Left hindlimb (tissue), 1 donor: Measurements from ENCODE around the gene C21orf58.
"Not testable (repeated sequence)": the region's sequence is repeated elsewhere in the genome, so short reads cannot be mapped to it uniquely, and the experiment has no call there.

Experiments
- DNase-seq: peaks from one replicate; pipeline ENCODE4 v3.0.0-alpha.2; 2018

The C21orf58 gene

DNA sequence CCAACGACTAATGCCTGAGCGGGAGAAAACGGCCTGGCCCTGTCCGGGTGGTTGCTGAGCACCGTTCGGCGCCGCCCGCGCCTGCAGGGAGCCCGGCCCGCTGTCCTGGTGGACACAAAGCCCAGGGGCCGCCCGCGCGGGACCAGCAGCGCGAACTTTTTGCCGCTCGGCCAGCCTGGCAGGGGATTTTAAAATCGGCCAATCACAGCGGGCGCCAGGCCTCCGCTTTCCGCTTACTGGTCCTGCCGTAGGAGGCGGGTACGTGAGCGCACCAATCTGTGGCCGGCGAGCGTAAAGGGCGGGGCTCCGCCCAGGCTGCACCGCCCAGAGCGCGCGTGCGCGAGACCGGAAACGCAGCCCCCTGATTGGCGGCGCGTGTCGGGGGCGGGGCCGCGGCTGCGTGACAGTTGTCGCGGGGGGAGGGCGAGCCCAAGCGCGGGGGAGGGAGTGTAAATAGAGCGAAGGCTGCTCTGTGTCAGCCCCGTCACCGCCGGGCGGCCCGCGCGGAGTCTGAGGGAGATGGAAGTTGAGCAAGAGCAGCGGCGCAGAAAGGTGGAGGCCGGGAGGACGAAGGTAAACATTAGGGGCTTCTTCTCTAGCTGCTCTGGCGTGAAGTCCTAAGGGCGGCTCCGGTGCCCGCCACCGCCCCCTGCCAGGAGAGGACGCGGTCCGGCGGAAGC lies at the start of gene C21orf58, which contains the start of gene PCNT:
C21orf58 (minus strand) TSS at position 161 of the 680 bp plus-strand sequence. CDS start 1,132 bp downstream, outside the sequence.
PCNT (plus strand) TSS at position 447 of the 680 bp plus-strand sequence; CDS start at position 520, 73 bp downstream.
- DNase-seq = peak; percentile 98

GRCh38 chr21:46372947-46373346 lies 49.3 kb upstream of the C21orf58 start:
- not testable (repeated sequence) for DNase-seq

DNA sequence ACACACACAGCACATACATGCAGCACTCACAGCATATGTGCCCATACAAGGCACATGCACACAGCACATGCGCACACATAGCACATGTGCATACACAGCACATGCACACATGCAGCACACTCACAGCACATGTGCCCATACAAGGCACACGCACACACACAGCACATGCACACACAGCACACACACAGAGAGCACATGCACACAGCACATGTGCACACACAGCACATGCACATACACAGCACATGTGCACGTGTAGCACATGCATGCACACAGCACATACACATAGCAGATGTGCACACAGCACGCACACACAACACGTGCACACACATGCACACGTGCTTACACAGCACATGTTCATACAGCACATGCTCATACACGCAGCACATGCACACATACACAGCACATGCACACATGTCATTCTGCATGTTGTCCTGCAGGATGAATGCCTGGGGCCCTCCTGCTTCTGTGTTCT lies 48.4 kb upstream of the C21orf58 start:
- DNase-seq = no peak

DNA sequence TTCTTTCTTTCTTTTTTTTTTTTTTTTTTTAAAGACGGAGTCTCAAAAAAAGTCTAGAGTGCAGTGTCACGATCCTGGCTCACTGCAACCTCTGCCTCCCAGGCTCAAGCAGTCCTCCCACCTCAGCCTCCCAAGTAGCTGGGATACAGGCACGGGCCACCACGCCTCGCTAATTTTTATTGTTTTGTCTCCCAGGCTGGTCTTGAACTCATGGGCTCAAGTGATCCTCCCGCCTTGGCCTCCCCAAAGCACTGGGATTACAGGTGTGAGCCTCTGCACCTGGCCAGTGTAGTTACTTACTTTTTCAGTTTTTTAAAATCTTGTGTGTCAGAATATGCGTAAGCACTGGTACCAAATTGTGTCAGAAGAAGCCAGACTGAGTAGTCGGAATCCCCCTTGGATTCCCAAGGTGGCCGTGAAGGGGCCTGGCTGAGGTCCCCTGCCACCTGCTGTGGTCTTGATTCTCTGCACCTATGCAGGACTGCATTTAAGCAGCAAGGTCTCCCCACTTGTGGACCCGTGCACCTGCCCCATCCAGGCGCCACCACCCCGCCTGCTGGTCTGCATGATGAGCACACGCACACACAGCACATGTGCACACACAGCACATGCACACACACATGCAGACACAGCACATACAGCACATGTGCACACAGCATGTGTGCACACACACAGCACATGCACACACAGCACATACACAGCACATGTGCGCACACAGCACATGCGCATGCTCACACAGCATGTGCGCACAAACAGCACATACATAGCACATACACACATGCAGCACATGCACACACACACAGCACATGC lies 47.7 kb upstream of the C21orf58 start:
- no peak for DNase-seq

GRCh38 chr21:46369520-46370235 lies 46.0 kb upstream of the C21orf58 start:
- DNase-seq = no peak

GRCh38 chr21:46368533-46369285 lies 45.0 kb upstream of the C21orf58 start:
- DNase-seq = no peak

DNA sequence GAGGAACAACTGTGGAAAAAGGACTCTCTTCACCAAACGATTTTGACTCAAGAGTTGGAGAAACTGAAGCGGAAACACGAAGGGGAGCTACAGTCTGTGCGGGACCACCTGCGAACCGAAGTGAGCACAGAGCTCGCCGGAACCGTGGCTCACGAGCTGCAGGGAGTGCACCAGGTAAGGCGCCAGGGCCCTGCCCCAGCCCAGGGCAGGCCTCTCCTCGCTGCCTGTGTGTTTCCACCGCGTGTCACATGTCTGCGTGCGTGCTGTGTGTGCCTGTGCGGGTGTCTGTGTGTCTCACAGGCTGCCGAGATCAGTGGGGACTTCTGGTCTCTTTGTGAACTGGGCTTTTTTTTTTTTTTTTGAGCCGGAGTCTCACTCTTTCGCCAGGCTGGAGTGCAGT lies 43.3 kb upstream of the C21orf58 start:
- no peak for DNase-seq

- no peak for DNase-seq
Measured at GRCh38 chr21:46366561-46366960, 42.9 kb upstream of the C21orf58 start.

- DNase-seq = no peak
Measured at GRCh38 chr21:46366091-46366490, 42.4 kb upstream of the C21orf58 start.

- DNase-seq = no peak
Measured at GRCh38 chr21:46363698-46364097, 40.0 kb upstream of the C21orf58 start.

- DNase-seq = no peak
Measured at GRCh38 chr21:46362946-46363345, 39.3 kb upstream of the C21orf58 start.

GRCh38 chr21:46361935-46362334 lies 38.3 kb upstream of the C21orf58 start:
- no peak for DNase-seq

- no peak for DNase-seq
Measured at GRCh38 chr21:46361176-46361575, 37.5 kb upstream of the C21orf58 start.

DNA sequence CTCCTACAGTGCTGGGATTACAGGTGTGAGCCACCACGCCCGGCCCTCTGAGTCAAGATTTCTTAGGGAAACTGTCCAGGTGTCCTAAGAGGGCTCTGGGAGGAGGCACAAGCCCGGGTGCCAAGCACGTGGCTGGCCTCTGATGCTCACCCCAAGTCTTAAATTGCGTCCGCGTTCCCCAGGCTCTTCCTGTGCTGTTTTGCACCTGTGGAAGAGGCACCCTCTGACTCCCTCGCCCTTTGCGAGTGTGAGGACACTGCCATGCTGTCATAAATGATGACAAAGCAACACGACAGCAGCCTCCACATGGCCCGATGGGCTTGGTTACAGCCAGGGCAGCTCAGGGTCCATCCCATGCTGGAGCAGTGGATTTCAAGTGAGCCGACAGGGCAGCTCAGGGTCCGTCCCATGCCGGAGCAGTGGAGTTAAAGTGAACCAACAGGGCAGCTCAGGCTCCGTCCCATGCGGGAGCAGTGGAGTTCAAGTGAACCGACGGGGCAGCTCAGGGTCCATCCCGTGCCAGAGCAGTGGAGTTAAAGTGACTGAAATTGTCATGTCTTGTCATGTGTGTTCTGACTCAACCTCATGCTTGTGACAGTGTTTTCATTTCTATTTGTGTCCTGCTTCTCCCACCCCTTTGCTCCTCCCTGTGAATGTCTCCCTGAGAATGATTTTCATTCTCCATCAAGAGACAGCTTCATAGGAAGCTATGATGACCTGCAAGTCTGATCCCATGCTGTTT lies 34.2 kb upstream of the C21orf58 start:
- no peak for DNase-seq

- no peak for DNase-seq
Measured at GRCh38 chr21:46357335-46357604, 33.6 kb upstream of the C21orf58 start.

DNA sequence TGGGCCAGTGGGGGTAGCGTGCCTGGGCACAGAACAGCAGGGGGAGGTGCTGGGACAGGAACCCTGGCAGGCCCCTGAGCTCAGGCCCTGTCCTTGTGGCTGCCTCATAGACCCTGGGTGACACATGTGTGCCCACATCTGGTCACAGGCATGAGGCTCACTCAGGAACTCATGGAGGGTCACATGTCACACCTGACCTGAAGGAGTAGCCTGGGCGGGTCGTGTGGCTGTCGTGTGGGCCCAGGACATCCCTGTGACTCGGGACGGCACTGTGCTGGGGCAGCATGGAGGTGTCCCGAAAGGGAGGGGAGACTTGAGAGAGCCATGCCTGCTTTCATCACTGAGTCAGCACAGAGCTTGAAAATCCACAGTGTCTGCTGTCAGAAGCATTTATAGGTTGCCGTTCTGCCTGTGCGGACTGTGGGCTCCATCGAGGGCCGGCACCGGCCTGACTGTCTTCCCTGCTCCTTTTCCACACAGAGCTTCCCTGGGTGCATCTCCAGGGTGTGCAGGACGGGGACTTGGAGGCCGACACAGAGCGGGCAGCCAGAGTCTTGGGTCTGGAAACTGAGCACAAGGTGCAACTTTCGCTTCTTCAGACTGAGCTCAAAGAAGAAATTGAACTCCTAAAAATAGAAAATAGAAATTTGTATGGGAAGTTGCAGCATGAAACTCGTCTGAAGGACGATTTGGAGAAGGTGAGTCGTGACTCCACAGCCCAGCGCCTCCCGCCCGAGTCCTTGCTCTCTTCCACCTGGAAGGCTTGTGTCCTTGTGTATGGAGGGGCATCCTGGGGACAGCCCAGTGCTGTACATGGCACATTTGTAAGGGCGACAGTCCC lies 33.0 kb upstream of the C21orf58 start:
- no peak for DNase-seq

GRCh38 chr21:46356005-46356338 lies 32.3 kb upstream of the C21orf58 start:
- DNase-seq = no peak

- no peak for DNase-seq
Measured at GRCh38 chr21:46355161-46356004, 31.7 kb upstream of the C21orf58 start.

- DNase-seq = no peak
Measured at GRCh38 chr21:46354518-46354917, 30.8 kb upstream of the C21orf58 start.

DNA sequence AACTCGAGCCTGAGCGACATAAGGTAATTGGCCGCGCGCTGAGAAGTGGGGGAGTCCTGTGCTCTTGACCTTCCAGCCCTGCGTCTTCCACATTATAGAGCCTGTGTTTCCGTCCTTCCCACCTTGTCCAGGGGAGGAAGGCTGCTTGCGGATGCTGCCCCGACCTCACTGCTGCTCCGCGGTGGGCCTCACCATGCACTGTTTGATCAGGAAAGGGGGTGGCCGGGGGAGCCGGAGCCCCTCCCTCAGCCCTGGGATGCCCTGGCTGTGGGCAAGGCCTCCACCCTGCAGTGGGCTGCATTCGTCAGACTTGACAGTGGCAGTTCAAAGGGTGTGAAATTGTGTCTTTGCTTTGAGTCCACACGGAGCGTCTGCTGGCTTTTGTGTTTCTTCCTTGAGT lies 30.4 kb upstream of the C21orf58 start:
- no peak for DNase-seq
